Activated CD8-positive, alpha-beta memory T cell treated with anti-CD3 and anti-CD28 coated beads, Interleukin-2, amount 10 ng/mL, durations not matched to agents 7 days and 5 days (primary cell): ENCODE data around the gene NHLRC4. TPM values are rescaled to one million over a fixed set of nuclear protein-coding genes. Genes with fewer than 3 reads are reported as not detected.
"Not testable (repeated sequence)": the region's sequence is repeated elsewhere in the genome, so short reads cannot be mapped to it uniquely, and the experiment has no call there.

Source experiments
- ATAC-seq: fragments of 150-1000 bp; cut with Tn5 transposase; one replicate; pipeline ENCODE4 v1.10.0; 2021; ENCODE audit warnings: moderate library complexity
- CTCF ChIA-PET: fragments of 350-600 bp; sonication (Branson Sonifier 250); formaldehyde crosslinking; loops from one replicate; lab custom pipeline; 2021; ENCODE audit warnings: antibody characterized with exemption; lab: Charles Lee
- DNase-seq: peaks from one replicate; pipeline ENCODE4 v3.0.0-alpha.2; 2020
- H3K27ac Mint-ChIP-seq: one replicate; pipeline ENCODE4 v1.8.0; 2021; ENCODE audit warnings: mild to moderate bottlenecking, mixed read lengths
- H3K27me3 Mint-ChIP-seq: one replicate; pipeline ENCODE4 v1.8.0; 2021; ENCODE audit warnings: mixed read lengths
- H3K36me3 Mint-ChIP-seq: one replicate; pipeline ENCODE4 v1.8.0; 2021; ENCODE audit warnings: mild to moderate bottlenecking, mixed read lengths
- H3K4me1 Mint-ChIP-seq: one replicate; pipeline ENCODE4 v1.8.0; 2021; ENCODE audit warnings: mixed read lengths
- H3K4me3 Mint-ChIP-seq: one replicate; pipeline ENCODE4 v1.8.0; 2021; ENCODE audit warnings: mild to moderate bottlenecking, moderate library complexity, mixed read lengths
- H3K9me3 Mint-ChIP-seq: one replicate; pipeline ENCODE4 v1.8.0; 2022; ENCODE audit warnings: low read depth, mixed read lengths
- total RNA-seq, 2 experiments: library from RNA; stranded (reverse); gene quantifications; one replicate each; pipeline ENCODE4 v1.2.3, GENCODE V29; 2021

Gene NHLRC4
- total RNA-seq, 2 experiments from 2014 or later: 0.94 to 1.2 TPM

GRCh38 chr16:591892-592517, 25.2 kb downstream of the NHLRC4 start:
- Mint-ChIP-seq H3K9me3 (no peaks in the 10 kb centered on the region), H3K27me3 (no peaks in the 10 kb centered on the region), H3K4me1 (peaks cover 24% of the 10 kb centered on the region), H3K4me3 (no peak overlapping the region), H3K36me3 (peaks cover 2% of the 10 kb centered on the region), H3K27ac (no peak overlapping the region)
- ATAC-seq: no peak
- DNase-seq: no peak
- CTCF ChIA-PET: no interaction called here

DNA sequence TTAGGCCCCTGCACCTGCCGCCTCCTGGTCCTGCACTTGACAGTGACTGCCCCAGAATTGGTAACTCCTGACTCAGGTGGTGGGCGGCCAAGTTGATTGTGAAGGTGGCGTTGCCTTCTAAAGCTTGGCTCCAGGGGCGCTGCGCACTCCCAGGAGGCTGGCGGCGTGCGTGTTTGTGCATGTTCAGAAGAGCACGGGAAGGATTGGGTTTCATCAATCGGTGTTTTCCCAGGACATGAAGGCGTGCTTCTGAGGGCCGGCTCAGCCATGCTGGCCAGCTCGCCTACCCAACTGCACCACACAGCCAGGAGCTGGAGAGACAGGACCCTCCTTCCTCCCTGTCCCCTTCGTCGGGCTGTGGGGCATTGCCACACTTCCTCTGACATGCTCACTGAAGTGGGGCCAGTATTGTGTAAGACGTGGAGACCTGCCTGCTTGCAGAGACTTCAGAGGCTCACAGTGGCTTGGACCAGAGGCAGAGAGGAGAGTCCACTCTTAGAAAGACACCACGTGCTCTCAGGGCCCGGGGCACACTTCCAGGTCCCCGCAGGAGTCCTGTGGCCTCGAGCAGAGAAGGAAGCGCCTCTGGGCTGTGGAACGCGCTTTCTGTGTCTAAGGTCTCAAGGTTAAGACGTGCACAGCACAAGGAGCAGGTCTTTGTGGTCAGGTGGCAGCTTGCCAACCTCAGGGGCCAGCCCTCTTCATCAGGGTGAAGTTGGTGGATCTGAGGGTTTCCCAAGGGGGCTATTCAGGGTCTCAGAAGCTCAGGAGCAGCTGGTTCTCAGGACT, 25.9 kb downstream of the NHLRC4 start:
- Mint-ChIP-seq H3K36me3 (peaks cover 2% of the 10 kb centered on the region), H3K9me3 (no peaks in the 10 kb centered on the region), H3K4me3 (no peak overlapping the region), H3K27ac (no peak overlapping the region), H3K4me1 (peaks cover 19% of the 10 kb centered on the region), H3K27me3 (no peaks in the 10 kb centered on the region)
- CTCF ChIA-PET: interaction anchor here (1.2 kb wide), 1 partner anchor 55 kb away, joined by 3 read pairs; no protein-coding TSS in a partner anchor
- ATAC-seq (no peak), DNase-seq (no peak)

- CTCF ChIA-PET: interaction anchor here (1.2 kb wide), 1 partner anchor 55 kb away, joined by 3 read pairs; no protein-coding TSS in a partner anchor
- Mint-ChIP-seq H3K9me3 (no peaks in the 10 kb centered on the region), H3K4me3 (no peak overlapping the region), H3K27me3 (no peaks in the 10 kb centered on the region), H3K27ac (no peak overlapping the region), H3K36me3 (peaks cover 2% of the 10 kb centered on the region), H3K4me1 (peaks cover 14% of the 10 kb centered on the region)
- no peak for DNase-seq
- ATAC-seq: no peak
Measured at GRCh38 chr16:593406-593805, 26.6 kb downstream of the NHLRC4 start.

GRCh38 chr16:593807-594206, 27.0 kb downstream of the NHLRC4 start:
- DNase-seq: no peak
- no peak overlapping the region for H3K4me3 Mint-ChIP-seq
- peaks cover 13% of the 10 kb centered on the region for H3K4me1 Mint-ChIP-seq
- peaks cover 6% of the 10 kb centered on the region for H3K36me3 Mint-ChIP-seq
- CTCF ChIA-PET: interaction anchor here (1.2 kb wide), 1 partner anchor 54 kb away, joined by 3 read pairs; no protein-coding TSS in a partner anchor
- no peak overlapping the region for H3K27ac Mint-ChIP-seq
- H3K27me3 Mint-ChIP-seq: no peaks in the 10 kb centered on the region
- no peak for ATAC-seq
- no peaks in the 10 kb centered on the region for H3K9me3 Mint-ChIP-seq

- peaks cover 13% of the 10 kb centered on the region for H3K4me1 Mint-ChIP-seq
- no peak for DNase-seq
- no peak overlapping the region for H3K27ac Mint-ChIP-seq
- no peak overlapping the region for H3K4me3 Mint-ChIP-seq
- no peaks in the 10 kb centered on the region for H3K27me3 Mint-ChIP-seq
- no peaks in the 10 kb centered on the region for H3K9me3 Mint-ChIP-seq
- CTCF ChIA-PET: no interaction called here
- ATAC-seq: no peak
- peaks cover 8% of the 10 kb centered on the region for H3K36me3 Mint-ChIP-seq
Measured at GRCh38 chr16:595094-595528, 28.3 kb downstream of the NHLRC4 start.

- no peaks in the 10 kb centered on the region for H3K9me3 Mint-ChIP-seq
- ATAC-seq (no peak), DNase-seq (no peak)
- no peak overlapping the region for H3K27ac Mint-ChIP-seq
- CTCF ChIA-PET: no interaction called here
- no peak overlapping the region for H3K4me3 Mint-ChIP-seq
- H3K27me3 Mint-ChIP-seq: no peaks in the 10 kb centered on the region
- H3K4me1 Mint-ChIP-seq: peaks cover 6% of the 10 kb centered on the region
- peaks cover 8% of the 10 kb centered on the region for H3K36me3 Mint-ChIP-seq
Measured at GRCh38 chr16:595942-596735, 29.3 kb downstream of the NHLRC4 start.

DNA sequence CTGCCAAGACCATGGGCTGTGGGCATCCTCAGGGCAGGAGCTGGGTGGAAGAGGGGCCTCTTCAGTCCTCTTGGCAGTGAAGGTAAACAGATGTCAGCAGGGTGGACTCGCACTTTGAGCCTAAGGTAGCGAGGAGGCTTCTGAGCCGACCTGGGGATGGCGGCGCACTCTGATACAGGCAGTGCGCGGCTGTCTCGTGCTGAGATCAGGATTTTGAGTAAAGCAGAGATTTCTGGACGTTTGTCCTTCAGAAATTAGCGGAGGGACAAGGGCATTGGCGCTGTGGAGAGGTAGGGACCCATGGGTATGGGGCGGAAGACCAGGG, 29.9 kb downstream of the NHLRC4 start:
- H3K4me3 Mint-ChIP-seq: no peak overlapping the region
- H3K36me3 Mint-ChIP-seq: peaks cover 8% of the 10 kb centered on the region
- peaks cover 4% of the 10 kb centered on the region for H3K4me1 Mint-ChIP-seq
- no peak overlapping the region for H3K27ac Mint-ChIP-seq
- DNase-seq (no peak), ATAC-seq (no peak)
- H3K9me3 Mint-ChIP-seq: no peaks in the 10 kb centered on the region
- no peaks in the 10 kb centered on the region for H3K27me3 Mint-ChIP-seq
- CTCF ChIA-PET: no interaction called here

GRCh38 chr16:597655-598054, 30.9 kb downstream of the NHLRC4 start:
- H3K4me3 Mint-ChIP-seq, H3K4me1 Mint-ChIP-seq, H3K9me3 Mint-ChIP-seq, CTCF ChIA-PET, H3K27ac Mint-ChIP-seq, DNase-seq, ATAC-seq, H3K36me3 Mint-ChIP-seq, H3K27me3 Mint-ChIP-seq: not testable (repeated sequence)

GRCh38 chr16:598823-599739, 32.3 kb downstream of the NHLRC4 start:
- Mint-ChIP-seq H3K27me3 (no peaks in the 10 kb centered on the region), H3K4me3 (no peak overlapping the region)
- CTCF ChIA-PET: no interaction called here

DNA sequence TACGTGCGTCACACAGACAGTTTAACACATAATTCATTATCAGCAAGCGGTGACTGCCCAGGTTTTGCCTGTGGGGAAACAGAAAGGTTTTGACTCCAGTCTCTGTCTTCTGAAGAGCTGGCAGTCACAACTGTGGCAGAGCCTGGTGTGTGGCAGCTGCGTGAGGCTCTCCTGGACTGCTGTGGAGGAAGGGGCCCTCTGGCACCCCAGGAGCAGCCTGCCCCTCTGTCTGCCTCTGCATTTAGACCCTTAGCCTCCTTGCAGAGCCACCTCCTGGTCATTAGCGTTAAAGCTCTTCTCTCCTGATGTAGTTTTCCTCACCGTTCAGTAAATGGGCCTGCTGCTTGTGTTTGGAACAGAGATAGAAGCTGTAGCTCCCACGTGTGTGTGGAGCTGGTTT, 34.0 kb downstream of the NHLRC4 start:
- Mint-ChIP-seq H3K27me3 (no peaks in the 10 kb centered on the region), H3K36me3 (peaks cover 8% of the 10 kb centered on the region), H3K27ac (no peak overlapping the region), H3K9me3 (no peaks in the 10 kb centered on the region), H3K4me3 (no peak overlapping the region), H3K4me1 (peaks cover 2% of the 10 kb centered on the region)
- DNase-seq (no peak), ATAC-seq (no peak)
- CTCF ChIA-PET: interaction anchor here (0.7 to 0.9 kb wide), 2 partner anchors 13 to 22 kb away, joined by 3 read pairs; no protein-coding TSS in a partner anchor

More at GRCh38 chr16:598823-599739, 32.3 kb downstream of the NHLRC4 start:
- no peak for DNase-seq
- no peak for ATAC-seq
- Mint-ChIP-seq H3K36me3 (peaks cover 8% of the 10 kb centered on the region), H3K4me1 (peaks cover 2% of the 10 kb centered on the region), H3K9me3 (no peaks in the 10 kb centered on the region), H3K27ac (no peak overlapping the region)

DNA sequence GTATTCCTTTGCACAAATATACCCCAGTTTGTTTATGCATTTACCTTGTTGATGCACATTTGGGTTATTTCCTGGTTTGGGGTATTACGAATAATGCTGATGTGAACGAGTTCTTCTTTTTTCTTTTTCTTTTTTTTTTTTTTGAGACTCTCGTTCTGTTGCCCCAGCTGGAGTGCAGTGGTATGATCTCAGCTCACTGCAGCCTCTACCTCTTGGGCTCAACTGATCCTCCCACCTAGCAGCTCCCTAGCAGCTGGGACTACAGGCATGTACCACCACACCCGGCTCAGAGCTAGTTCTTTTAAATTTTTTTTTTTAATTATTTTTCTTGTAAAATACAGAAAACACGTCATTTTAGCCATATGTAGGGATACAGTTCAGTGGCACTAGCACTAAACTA, 37.1 kb downstream of the NHLRC4 start:
- DNase-seq (no peak), ATAC-seq (no peak)
- no peak overlapping the region for H3K4me3 Mint-ChIP-seq
- H3K27me3 Mint-ChIP-seq: no peaks in the 10 kb centered on the region
- H3K36me3 Mint-ChIP-seq: peaks cover 2% of the 10 kb centered on the region
- H3K27ac Mint-ChIP-seq: no peak overlapping the region
- H3K4me1 Mint-ChIP-seq: no peaks in the 10 kb centered on the region
- H3K9me3 Mint-ChIP-seq: no peaks in the 10 kb centered on the region
- CTCF ChIA-PET: interaction anchor here (0.7 kb wide), 1 partner anchor 108 kb away, joined by 3 read pairs; no protein-coding TSS in a partner anchor

GRCh38 chr16:606656-607307, 40.0 kb downstream of the NHLRC4 start:
- no peaks in the 10 kb centered on the region for H3K4me1 Mint-ChIP-seq
- no peak overlapping the region for H3K4me3 Mint-ChIP-seq
- no peaks in the 10 kb centered on the region for H3K27me3 Mint-ChIP-seq
- ATAC-seq (no peak), DNase-seq (no peak)
- H3K36me3 Mint-ChIP-seq: no peaks in the 10 kb centered on the region
- CTCF ChIA-PET: no interaction called here
- no peaks in the 10 kb centered on the region for H3K9me3 Mint-ChIP-seq
- H3K27ac Mint-ChIP-seq: no peak overlapping the region
